ENCODE measurements around the gene HBB.
"Not testable (repeated sequence)": the region's sequence is repeated elsewhere in the genome, so short reads cannot be mapped to it uniquely, and the experiment has no call there.

The HBB gene

GRCh38 chr11:5226732-5227310, at the start of gene HBB:
HBB (minus strand) TSS chr11:5227071; CDS start chr11:5227021, 50 bp downstream.
- DNase-seq (ENCODE audit: low read depth in 2 of 2), result no peak

- no peak for DNase-seq (ENCODE audit: low read depth in 2 of 2)
These were observed 48.7 kb upstream of the HBB start for GRCh38 chr11:5275369-5276110.

GRCh38 chr11:5274395-5274794, 47.5 kb upstream of the HBB start:
- no peak for DNase-seq (ENCODE audit: low read depth in 2 of 2)

- no peak for DNase-seq (ENCODE audit: low read depth in 2 of 2)
These were observed 45.6 kb upstream of the HBB start for GRCh38 chr11:5272395-5273017.

GRCh38 chr11:5269715-5270147, 42.9 kb upstream of the HBB start, which contains the start of gene HBE1:
HBE1 (minus strand) TSS chr11:5269945; CDS start chr11:5269890, 55 bp downstream.
- no peak for DNase-seq (ENCODE audit: low read depth in 2 of 2)

- DNase-seq (ENCODE audit: low read depth in 2 of 2), result no peak
These were observed 40.2 kb upstream of the HBB start for GRCh38 chr11:5267033-5267563.

GRCh38 chr11:5266609-5267008, 39.7 kb upstream of the HBB start:
- no peak for DNase-seq (ENCODE audit: low read depth in 2 of 2)

- DNase-seq (ENCODE audit: low read depth in 2 of 2), result no peak
These were observed 39.0 kb upstream of the HBB start for GRCh38 chr11:5265832-5266231.

GRCh38 chr11:5258543-5259262, 31.8 kb upstream of the HBB start:
- DNase-seq (ENCODE audit: low read depth in 2 of 2), result no peak

- DNase-seq (ENCODE audit: low read depth in 2 of 2), result no peak
These were observed 30.4 kb upstream of the HBB start for GRCh38 chr11:5257296-5257695.

GRCh38 chr11:5254646-5255413, 28.0 kb upstream of the HBB start, which contains the start of gene HBG2:
HBG2 (minus strand) TSS chr11:5254781; CDS start chr11:5254728, 53 bp downstream.
- not testable (repeated sequence) for DNase-seq (ENCODE audit: low read depth in 2 of 2)

GRCh38 chr11:5254023-5254422, 27.2 kb upstream of the HBB start:
- not testable (repeated sequence) for DNase-seq (ENCODE audit: low read depth in 2 of 2)

GRCh38 chr11:5253440-5253839, 26.6 kb upstream of the HBB start:
- DNase-seq (ENCODE audit: low read depth in 2 of 2), result not testable (repeated sequence)

GRCh38 chr11:5252919-5253265, 26.0 kb upstream of the HBB start:
- no peak for DNase-seq (ENCODE audit: low read depth in 2 of 2)

GRCh38 chr11:5252192-5252918, 25.5 kb upstream of the HBB start:
- DNase-seq (ENCODE audit: low read depth in 2 of 2), result no peak

GRCh38 chr11:5251746-5252145, 24.9 kb upstream of the HBB start:
- DNase-seq (ENCODE audit: low read depth in 2 of 2), result no peak

- no peak for DNase-seq (ENCODE audit: low read depth in 2 of 2)
These were observed 23.8 kb upstream of the HBB start for GRCh38 chr11:5250543-5251204.

- DNase-seq (ENCODE audit: low read depth in 2 of 2), result not testable (repeated sequence)
These were observed 23.0 kb upstream of the HBB start, which contains the start of gene HBG1 for GRCh38 chr11:5249807-5250396. HBG1 (minus strand) TSS chr11:5249857; CDS start chr11:5249804, 53 bp downstream.

GRCh38 chr11:5248498-5248897, 21.6 kb upstream of the HBB start:
- not testable (repeated sequence) for DNase-seq (ENCODE audit: low read depth in 2 of 2)
